Embryonic facial prominence (tissue), 1 donor: ENCODE measurements around the gene GPS1.

Experiments
- DNase-seq: peaks from one replicate; pipeline ENCODE4 v3.0.0-alpha.2; 2016; ENCODE audit errors: extremely low spot score

Gene GPS1

DNA sequence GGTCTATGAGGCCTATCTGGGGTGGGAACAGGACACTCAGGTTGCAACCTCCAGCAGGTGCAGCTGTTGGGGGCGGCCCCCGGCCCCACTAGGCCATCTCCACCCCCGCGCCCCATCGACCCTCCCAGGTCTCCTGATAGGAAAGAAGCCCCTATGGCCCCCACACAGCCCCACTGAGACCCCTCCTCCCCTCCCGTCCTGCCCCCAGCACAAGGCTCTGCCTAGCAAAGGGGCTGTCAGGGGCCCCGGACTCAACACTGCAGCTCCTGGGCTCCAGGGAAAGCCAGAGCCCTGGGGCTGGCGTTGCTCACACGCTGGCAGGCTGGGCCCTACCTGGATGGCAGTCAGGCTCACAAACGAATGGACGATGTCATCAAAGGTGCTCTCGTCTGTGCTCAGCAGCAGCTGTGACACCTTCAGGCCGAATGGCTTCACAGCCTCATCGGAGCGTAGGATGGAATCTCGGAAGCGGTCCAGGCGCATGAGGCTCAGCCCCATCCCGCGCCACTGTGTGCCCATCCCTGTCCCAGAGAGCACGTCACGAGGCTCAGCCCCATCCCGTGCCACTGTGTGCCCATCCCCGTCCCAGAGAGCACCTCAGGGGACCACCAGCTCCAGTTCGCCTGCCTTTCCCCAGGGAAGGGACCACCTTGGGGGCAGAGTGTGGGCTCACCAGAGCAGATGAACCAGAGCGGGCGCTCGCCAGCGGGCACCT lies 39.0 kb downstream of the GPS1 start:
- no peak for DNase-seq

DNA sequence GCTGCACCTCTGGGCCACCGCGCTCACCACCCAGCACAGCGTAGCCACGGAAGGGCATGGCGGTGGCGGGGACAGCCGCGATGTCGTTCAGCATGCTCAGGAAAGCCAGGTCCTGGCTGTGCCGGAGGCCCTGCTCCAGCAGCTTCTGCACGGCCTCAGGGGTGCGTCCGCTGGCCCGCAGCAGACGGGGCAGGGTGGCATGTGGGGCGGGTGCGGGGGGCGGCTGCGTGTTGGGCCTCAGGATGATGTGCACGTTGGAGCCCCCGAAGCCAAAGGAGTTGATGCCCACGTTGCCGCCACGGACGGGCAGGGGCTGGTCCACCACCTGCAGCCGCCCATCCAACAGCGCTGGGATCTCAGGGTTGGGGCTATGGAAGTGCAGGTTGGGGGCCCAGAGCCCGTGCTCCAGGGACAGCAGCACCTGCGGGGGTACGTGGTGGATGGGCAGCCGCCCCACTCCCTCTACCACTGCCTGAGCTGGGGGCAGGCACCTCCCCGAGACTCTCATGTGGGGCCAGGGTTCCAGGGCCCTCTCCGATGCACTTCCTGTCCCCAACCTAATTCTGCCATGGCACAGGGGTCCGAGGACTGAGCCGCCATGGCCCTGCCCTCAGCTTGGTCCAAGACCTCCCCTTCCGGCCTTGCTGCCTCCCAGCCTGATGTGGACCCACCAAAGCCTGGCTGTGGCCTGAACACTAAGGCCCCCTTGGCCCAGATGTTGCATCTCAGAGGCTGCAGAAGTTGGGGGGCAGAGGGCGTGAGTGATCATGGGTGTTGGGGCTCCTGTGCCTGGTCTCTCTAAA lies 39.8 kb downstream of the GPS1 start:
- DNase-seq: no peak

DNA sequence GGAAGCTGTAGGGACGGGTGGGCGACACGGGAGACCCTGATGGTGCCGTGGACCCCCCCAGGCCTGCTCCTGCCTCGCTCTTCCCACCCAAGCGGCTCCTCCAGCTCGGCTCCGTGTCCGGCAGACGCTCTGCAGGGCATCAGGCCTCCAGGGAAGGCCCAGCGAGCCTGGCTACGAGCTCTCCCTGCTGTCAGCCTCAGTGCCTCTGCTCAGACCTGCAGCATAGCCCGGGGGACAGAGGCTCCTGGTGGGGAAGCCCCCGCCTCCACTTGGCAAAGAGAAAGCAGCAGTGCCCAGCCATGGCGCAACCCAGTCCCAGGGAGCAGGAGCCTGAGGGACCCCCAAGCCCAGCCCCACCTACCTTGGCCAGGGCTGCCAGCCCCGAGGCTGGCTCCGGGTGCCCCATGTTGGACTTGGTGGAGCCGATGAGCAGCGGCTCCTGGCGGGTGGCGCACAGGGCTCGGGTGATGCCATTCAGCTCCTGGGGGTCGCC lies 40.4 kb downstream of the GPS1 start:
- no peak for DNase-seq

DNA sequence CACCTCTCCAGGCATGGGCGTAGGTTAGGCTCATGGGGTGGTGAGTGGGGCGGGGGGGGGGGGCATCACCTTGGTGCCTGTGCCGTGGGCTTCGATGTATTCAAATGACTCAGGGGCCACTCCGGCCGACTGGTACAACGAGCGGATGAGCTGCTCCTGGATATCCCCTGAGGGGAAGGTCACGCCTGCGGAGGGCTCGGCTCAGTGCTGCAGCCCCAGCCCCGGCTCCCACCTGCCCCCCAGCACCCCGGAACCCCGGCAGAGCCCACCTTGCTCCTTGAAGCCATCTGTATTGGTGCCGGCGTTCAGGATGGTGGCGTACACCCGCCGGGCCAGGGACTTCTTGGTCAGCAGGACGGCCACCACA lies 40.9 kb downstream of the GPS1 start:
- DNase-seq: no peak

DNA sequence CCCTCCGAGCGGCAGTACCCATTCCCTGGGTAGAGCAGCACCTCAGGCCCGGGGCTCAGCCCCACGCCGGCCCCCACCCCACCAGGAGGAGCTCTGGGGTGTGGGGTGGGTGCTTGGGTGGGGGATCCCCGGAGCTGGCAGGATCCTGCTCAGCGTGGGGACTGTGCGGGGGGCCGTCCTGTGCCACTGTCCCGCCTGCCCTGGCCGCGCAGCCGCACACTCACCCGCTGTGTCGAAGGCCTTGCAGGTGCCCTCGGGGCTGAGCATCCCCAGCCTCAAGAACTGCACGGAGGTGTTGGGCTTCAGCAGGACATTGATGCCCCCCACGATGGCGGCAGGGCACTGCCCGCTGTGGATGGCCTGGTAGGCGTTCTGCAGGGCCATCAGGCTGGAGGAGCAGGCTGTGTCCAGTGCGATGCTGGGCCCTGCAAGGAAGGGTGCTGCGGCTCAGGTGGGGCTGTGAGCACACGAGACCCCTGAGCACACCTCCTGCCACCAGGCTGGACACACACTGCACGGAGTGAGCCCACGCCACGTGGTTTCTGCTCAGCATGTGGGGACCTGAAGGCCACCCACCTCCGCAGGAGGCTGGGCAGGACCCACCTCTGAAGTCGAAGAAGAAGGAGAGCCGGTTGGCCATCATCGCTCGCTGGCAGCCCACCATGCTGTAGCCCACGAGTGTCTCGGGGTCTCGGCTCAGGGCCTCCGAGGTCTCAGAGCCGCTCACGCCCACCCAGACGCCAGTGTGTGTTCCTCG lies 41.5 kb downstream of the GPS1 start:
- no peak for DNase-seq

DNA sequence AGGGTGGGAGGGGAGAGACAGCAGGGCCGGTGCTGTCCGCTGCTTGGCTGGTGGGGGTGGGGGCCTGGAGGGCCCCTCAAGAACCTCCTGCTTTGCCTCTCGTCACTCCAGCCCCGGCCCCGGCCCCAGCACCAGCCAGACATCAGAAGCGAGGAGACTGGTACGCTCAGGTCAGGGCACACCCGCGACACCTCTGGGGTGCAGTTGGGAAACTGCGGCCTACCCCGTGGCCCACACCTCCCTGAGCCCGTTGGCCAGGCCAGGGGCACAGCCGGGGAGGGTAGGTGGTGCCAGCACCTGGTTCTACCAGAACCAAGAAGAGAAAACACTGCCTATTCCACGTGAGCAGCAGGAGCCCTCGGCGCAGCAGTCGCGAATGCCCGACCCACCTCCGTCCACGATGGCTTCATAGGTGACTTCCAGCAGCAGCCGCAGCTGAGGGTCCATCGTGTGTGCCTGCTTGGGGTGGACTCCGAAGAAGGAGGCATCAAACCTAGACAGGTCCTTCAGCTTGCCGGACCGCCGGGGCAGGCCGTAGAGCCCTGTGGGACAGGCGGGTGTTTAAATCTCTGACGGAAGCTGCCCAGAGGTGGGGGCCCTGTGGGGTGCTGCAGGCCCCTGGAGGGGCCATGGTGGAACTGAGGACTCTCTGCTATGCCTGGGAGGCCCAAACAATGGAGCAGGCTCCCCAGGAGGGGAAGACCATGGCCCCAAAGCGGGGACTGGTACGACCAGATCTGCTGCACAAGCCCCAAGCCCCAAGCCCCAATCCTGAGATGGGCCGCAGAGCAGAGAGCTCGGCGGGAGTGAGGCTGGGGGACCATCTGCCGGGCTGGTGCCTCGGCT lies 43.5 kb downstream of the GPS1 start:
- no peak for DNase-seq

DNA sequence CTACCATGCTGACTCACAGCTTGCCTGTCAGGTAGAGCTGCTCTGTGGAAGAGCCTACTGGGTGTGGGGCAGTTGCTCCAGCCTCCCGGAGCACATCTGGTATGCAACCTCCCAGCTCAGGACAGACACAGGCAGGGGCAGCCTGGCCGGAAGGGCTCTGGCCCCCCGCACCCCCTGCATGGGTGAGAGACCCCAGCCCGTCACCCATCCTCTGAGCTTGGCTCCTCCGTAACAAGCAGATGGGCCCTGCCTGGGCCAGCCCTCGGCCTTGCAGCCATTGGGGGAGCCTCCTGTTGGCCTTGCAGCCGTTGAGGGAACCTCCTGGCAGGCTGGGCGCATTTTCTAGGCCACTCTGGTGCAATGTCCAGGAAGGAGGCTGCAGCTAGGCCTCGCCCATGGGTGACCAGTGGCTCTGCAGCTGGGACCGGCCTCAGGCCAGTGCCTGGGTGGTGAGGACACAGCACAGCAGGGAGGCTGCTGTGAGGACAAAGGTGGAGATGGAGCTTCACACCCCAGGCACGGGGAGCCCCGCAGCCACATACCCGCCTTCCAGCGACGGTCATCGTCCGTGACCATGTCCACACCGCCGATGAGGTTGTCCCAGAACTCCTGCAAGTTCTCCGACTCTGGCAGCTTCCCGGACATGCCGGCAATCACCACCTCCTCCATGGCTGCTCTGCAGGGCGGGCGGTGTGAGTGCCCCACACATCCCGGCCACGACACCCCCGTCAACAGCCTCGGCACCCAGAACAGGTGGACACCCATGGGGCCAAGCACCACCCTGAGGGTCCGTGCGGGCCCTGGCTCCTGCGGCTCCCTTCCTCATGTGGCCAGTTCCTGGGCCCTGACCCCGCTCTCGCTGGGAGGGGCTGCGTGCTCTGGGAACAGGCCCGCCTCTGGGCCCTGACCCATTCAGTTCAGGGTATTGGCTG lies 44.3 kb downstream of the GPS1 start:
- DNase-seq: no peak

DNA sequence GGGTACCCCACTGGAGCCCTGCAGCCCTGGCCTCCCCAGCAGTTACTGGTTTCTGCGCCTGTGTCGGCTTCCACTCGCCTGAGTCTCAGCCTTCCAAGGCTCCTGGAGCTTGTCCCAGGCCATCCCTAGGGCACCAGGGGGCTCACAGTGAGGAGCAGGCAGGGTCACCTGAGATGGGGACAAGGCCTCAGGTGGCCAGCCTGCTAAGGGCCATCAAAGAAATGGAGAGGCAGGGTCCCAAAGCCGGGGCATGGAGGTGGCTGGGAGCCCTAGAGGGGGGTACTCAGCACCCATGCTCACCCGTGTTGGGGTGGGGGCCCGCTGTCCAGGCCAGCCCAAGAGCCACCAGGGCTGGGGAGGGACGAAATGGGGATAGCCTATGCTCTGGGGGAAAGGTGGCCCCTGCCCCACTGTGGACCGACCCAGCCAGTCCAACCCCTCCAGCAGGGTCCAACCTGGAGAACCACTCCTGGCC lies 45.0 kb downstream of the GPS1 start:
- DNase-seq: no peak

DNA sequence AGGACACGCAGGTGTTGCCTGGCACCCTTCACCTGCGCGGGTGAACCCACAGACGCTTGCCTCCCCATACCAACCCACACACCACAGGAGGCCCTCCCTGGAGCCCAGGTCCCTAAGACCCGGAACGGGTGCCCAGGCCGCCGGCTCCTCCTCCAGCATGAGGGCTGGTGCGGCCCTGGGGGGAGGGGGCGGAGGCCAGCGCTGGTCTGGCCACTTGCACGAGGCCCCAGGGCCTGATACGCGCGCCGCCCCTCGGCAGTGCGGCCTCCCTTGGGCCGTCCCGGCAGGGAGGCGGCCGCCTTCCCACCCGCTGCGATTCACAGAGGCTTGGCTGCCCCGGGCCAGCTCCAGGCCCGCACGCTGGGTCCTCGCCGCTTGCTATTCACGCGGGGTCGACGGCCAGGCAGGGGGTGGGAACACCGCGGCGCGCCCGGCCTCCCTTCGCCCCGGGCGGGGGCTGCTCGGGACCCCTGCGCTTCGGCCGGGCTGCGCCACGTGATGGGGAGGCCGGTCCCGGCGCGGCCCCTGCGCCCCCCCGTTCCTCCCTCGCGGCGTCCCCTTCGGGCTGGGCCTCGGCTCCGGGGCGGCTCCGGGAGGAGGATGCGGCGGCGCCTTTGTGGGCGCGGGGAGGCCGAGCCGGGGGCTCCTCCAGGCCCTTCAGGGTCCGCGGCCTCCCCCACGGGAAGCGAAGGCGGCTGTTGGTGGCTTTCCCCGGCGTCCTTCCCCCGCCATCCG lies 45.7 kb downstream of the GPS1 start:
- no peak for DNase-seq

DNA sequence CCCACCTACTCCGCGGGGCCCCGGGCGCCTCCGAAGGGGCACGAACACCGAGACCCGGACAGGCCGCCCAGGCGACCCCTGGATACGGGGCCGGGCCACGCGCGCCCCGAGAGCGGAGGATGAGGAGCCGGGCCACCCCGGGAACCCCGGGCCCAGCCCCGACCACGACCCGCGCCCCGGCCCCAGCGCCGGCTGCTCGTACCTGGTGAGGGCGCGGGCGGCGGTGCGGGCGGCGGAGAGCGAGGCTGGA lies 46.1 kb downstream of the GPS1 start:
- no peak for DNase-seq

DNA sequence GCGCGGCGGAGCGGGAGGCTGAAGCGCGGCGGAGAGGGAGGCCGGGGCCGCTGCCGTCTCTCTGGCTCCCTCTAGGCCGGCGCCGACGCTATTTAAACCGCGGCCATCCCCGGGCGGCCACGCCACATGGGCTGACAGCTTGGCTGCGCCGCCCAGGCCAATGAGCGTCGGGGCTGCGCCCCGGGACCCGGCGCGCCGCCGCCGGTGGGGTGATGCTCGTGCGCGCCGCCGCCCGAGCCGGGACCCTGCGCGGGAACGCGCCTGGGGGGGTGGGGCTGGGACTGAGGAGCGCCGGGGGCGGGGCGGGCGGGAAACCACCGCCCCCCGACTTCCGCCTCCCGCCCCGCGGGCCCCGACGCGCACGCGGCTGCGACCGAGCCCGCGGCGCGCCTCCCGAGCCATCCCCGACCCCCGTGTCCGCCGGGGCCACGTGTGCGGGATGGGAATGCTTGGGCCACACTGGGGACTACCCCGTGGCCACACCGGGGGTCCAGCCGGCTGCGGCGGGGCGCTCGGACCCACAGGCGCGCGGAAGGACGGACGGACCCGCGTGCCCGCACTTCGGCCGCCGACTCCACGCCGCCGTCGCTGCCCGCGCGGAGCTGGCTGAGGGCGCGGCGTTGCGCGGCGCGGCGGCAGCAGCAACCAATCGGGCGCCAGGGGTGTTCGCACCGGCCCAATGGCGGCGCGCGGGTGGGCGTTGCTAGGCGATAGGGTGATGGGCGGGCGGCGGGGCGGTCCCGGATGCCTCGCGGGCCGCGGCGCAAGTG lies 46.7 kb downstream of the GPS1 start, which contains the start of gene FASN:
FASN (minus strand) TSS at position 68 of the 770 bp plus-strand sequence. CDS start 1,791 bp downstream, outside the sequence.
- peak; percentile 88 for DNase-seq

DNA sequence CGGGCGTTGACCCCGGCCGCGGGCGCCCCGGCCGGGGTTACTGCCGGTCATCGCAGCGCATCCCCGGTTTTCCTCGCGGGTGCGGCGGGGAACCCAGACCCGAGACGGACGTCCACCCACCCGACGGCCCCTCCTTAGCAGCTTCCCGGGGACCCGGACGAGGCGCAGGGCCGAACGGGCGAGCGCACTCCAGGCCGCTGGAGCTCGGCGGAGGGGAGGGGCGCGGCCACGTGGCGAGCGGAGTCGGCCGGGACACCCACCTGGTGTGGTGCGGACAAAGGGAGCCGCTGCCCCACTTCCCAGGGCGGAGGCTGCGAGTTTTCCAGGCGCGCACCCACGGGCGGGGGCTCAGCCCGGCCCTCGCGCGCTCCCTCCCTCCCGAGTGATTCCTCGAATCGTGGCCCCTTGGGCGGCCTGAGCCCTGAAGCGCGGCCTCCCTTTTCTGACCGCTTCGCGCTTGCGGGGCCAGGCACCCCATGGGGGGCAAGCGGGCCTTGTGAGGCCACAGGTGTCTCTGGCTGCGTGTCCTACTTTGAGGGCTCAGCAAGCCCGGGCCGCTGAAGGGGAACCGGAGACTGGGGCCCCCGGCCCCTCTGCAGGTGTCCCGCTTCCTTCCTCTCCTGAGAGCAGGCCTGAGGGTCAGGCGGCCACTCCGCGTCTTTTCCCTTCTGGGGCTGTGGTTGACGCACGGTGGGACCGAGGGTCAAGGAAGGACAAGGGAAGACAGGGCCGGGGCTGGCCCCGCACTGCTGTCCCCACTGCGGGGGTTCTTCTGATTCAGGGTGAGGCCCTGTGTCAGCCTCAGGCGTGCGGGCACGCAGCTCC lies 47.5 kb downstream of the GPS1 start:
- DNase-seq: no peak

DNA sequence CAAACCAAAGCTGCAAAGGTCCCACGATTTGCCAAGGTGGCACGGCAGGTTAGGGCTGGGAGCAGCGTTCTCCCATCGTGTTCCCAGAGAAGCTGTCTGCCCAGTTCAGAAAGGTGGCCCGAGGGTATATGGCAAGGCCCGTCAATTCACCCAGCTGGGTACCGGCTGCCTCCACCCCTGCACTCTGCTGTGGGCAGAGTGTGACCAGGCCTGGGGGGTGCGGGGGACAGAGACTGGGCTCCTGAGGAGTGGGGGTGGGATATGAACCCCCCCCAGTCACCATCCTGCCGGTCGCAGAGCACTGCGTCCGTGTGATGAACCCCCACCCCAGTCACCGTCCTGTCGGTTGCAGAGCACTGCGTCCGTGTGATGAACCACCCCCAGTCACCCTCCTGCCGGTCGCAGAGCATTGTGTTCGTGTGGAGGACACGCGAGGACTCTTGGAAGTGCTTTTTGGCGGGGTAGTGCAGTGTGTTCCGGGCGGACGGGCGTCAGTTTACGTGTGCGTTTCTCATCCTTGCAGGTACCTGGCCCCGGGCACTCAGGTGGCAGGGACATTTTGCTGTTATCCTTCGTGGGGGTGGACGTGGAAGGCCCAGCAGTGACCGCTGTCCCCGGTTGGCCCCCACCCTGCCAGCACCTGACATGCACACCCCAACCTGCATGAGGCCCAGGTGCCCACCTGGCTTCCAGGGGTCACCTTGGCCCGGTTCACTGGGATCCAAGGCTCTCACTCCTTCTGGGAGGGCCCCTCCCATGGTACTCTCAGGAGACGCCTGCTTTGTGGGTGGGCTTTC lies 49.0 kb downstream of the GPS1 start:
- DNase-seq: no peak

DNA sequence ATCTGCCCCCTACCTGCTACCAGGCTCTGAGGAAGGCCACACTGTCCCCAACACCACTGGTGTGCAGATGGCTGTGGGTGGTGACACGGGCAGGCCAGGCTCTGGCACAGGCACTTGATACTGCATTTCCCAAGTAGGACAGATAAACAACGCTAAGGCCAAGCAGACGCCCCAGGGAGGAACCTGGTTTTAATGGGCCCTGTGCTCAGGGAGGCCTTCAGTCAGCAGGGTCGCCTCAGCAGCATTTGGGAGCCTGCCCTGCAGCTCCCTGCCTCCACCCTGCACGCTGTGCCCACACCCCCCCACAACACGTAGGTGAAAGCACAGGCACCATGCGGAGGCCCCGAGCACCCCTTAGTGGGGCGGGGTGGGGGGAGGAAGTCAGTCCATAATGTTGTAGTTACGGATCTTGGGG lies 49.6 kb downstream of the GPS1 start:
- DNase-seq: no peak

DNA sequence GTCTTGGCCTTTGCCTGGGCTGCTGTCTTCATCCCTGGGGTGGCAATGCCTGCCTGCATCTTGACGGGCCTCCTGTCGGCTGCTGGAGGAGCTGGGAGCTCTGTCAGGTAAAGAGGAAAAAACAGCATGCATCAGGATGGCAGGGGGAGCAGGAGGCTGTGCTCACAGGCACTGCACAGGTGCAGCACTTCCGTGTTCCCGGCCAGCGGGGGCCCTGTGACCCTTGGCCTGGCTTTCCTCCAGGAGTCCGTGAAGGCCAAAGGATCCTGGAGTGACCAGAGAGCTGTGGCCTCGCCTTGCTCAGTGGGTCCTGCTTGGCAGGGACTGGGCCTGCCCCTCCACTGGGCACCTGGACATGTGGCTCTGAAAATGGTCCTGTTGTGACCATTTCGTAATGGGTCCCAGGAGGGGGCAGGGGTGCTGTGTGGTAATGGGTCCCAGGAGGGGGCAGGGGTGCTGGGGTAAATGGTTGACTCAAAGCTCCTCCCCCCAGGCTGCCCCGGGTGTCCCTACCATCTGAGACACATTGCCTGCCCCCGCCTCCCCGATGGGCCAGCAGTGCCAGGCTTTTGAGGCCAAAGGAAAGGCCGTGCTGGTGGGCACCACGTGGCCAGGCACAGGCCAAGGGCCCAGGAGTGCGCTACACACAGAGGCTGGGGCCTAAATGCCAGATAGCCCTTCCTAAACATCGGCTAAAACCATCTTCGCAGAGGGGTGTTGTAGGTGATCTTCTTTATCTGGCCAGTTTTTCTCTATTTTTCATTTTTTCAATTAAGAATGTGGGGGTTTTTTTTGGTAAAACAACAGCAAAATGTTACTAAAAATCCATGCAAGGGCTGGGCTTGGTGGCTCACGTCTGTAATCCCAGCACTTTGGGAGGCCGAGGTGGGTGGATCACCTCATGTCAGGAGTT lies 50.3 kb downstream of the GPS1 start:
- no peak for DNase-seq
